Measurements from ENCODE around the gene MACROD2. TPM values are rescaled to one million over a fixed set of nuclear protein-coding genes. Genes with fewer than 3 reads are reported as not detected.
"Not testable (repeated sequence)": the region's sequence is repeated elsewhere in the genome, so short reads cannot be mapped to it uniquely, and the experiment has no call there.

MACROD2 gene
- total RNA-seq, 1 donor: 1.3 TPM

- no peak overlapping the region for H3K4me3 ChIP-seq (ENCODE audit: low read depth, low read length)
- TF ChIP-seq CTCF (IDR thresholded peaks at IDR 0.05; ENCODE audit: insufficient read depth, low read length): no peak
- no peak for DNase-seq (ENCODE audit: low read depth)
These were observed 451.1 kb downstream of the MACROD2 start for GRCh38 chr20:14446446-14446845.

GRCh38 chr20:14449323-14449722 lies 454.0 kb downstream of the MACROD2 start:
- TF ChIP-seq CTCF (IDR thresholded peaks at IDR 0.05; ENCODE audit: insufficient read depth, low read length): no peak
- peak; percentile 14 for DNase-seq (ENCODE audit: low read depth)
- no peak overlapping the region for H3K4me3 ChIP-seq (ENCODE audit: low read depth, low read length)

- no peak for TF ChIP-seq CTCF (IDR thresholded peaks at IDR 0.05; ENCODE audit: insufficient read depth, low read length)
- no peak for DNase-seq (ENCODE audit: low read depth)
- no peak overlapping the region for H3K4me3 ChIP-seq (ENCODE audit: low read depth, low read length)
These were observed 454.9 kb downstream of the MACROD2 start for GRCh38 chr20:14450256-14450655.

GRCh38 chr20:14451458-14451857 lies 456.1 kb downstream of the MACROD2 start:
- no peak overlapping the region for H3K4me3 ChIP-seq (ENCODE audit: low read depth, low read length)
- TF ChIP-seq CTCF (IDR thresholded peaks at IDR 0.05; ENCODE audit: insufficient read depth, low read length): no peak
- no peak for DNase-seq (ENCODE audit: low read depth)

GRCh38 chr20:14453259-14453658 lies 457.9 kb downstream of the MACROD2 start:
- no peak for DNase-seq (ENCODE audit: low read depth)
- no peak for TF ChIP-seq CTCF (IDR thresholded peaks at IDR 0.05; ENCODE audit: insufficient read depth, low read length)
- no peak overlapping the region for H3K4me3 ChIP-seq (ENCODE audit: low read depth, low read length)

- no peak for TF ChIP-seq CTCF (IDR thresholded peaks at IDR 0.05; ENCODE audit: insufficient read depth, low read length)
- DNase-seq (ENCODE audit: low read depth): no peak
- H3K4me3 ChIP-seq (ENCODE audit: low read depth, low read length): no peak overlapping the region
These were observed 459.0 kb downstream of the MACROD2 start for GRCh38 chr20:14454296-14454695.

- not testable (repeated sequence) for H3K4me3 ChIP-seq (ENCODE audit: low read depth, low read length); DNase-seq (ENCODE audit: low read depth)
These were observed 471.9 kb downstream of the MACROD2 start for GRCh38 chr20:14467104-14467827.
